Dedifferentiated amniotic fluid mesenchymal stem cell (primary cell): ENCODE measurements around the gene FKTN.

Experiments used
- DNase-seq: peaks from one replicate; pipeline ENCODE4 v3.0.0-alpha.2; 2016; ENCODE audit errors: extremely low spot score

The FKTN gene

DNA sequence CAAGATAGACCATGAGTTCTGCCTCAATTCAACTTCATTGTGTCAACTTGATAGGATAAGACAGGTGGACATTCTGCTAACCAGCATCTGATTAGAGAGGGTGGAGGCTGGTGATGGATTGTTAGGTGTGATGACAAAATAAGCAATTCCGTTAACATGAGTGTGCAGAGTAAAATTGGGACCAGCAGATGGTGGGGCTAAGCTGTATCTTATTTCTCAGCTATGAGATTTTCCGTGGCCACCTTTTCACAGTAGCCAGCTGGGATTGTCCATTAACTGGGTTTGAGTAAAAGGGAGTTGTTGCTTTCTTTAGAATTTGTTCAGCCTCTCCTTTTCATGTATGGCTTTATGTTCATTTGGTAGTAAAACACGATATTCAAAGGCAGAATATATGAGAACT is 75.5 kb downstream of the FKTN start:
- DNase-seq = no peak

DNA sequence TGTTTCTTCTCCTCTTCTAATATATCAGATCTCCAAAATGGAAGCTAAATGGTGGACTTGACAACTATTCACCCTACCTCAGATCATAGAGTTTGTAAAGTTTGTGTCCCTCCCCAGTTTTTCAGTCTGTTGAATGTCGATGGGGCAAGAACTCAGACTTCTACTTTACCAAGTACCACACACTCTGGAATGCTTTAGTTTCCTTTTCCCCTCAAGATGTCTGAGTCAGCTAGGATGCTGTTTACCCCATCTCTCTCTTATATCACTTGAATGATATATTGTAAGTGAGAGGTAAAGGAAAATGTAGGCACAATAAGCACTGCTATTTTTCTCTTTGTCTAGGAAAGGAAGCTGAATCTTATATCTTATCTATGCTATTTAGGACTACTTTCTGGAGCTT is 78.4 kb downstream of the FKTN start:
- no peak for DNase-seq

DNA sequence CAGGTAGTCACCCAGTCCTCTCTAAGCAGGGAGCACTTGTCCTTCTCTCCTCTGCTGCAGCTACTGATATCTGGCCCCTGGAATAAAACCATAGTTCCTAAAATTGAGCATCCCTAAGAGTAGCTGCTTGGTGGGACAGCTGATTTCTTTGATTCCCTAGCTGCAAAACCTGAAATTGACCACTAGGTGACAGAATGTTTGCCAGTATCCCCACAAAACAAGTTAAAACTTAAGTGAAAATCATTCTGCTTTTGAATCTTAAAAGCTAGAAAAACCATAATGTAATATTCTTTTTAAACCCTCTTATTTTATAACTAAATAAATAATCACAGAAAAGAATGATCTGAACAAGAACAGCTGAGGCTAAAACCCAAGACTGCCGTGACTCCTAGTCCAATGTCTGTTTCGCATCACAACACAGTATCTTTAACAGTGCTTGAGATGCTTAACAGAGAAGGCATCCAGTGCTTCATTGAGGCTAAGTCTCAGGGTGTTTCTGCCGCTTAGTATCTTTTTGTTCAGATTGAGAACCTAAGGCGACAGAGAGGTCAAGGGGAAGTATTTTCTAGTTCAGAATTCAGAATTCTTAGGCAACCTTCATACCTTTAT is 80.0 kb downstream of the FKTN start:
- no peak for DNase-seq

DNA sequence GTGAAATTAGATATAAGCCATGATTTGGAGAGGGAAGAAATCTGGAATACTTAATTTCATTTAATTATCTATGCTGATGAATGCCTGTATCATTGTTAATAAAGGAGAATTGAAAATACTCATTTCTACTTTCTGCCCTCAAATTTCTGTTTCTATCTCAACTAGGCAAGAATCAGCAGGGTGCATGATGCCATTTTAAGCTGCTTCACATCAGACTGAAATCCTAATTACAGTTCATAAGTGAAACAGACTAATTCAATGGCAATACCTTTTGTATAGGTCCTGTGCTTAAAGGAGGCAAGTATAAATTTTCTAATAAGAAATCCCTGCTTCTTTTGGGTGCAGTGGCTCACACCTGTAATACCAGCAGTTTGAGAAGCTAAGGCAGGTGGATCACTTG is 82.0 kb downstream of the FKTN start:
- DNase-seq = no peak

DNA sequence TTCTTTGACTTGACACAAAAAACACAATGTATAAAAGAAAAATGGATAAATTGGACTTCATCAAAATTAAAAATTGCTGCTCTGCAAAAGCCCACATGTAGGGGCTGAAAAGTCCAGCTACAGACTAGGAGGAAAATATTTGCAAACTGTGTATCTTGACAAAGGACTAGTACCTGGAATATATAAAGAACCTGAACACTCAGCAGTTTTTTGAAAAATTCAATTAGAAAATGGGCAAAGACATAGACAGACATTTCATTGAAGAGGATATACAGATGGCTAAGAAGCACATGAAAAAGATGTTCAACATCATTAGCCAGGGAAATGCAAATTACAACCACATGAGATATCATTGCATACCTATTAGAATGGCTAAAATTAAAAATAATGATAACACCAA is 85.9 kb downstream of the FKTN start:
- no peak for DNase-seq

DNA sequence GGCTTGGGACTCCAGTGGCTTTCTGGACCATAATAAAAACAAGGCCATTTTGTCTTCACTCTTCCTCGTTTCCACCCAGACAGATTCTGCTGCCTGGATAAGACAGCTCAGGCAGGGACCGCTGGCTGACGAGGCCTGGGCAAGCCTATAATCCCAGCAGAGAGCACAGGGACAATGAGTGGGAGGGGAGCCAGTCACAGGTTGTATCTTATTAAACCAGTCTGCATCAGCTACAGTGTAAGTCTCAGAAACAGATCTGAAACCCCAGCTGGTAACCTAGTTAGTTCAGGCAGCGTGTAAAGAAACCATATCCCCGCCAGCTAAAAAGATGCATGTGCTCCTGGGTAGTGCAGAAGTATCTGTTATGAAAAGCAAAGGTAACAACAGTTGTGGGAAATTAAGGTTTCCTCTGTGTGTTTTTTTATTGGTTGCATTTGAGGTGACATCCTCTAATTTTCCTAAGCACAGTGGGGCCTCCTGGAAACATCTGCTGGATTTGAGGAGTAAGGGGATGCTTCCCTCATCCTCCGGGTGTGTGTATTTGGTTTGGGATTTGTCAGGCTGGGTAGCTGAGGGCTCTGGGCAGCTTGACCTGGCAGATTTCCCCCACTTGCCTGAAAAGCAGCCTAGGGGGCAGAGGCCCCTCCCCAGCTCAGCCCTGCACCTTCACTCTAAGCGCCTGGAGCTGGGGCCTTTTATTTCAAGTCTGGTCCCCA is 89.1 kb downstream of the FKTN start:
- DNase-seq = no peak

DNA sequence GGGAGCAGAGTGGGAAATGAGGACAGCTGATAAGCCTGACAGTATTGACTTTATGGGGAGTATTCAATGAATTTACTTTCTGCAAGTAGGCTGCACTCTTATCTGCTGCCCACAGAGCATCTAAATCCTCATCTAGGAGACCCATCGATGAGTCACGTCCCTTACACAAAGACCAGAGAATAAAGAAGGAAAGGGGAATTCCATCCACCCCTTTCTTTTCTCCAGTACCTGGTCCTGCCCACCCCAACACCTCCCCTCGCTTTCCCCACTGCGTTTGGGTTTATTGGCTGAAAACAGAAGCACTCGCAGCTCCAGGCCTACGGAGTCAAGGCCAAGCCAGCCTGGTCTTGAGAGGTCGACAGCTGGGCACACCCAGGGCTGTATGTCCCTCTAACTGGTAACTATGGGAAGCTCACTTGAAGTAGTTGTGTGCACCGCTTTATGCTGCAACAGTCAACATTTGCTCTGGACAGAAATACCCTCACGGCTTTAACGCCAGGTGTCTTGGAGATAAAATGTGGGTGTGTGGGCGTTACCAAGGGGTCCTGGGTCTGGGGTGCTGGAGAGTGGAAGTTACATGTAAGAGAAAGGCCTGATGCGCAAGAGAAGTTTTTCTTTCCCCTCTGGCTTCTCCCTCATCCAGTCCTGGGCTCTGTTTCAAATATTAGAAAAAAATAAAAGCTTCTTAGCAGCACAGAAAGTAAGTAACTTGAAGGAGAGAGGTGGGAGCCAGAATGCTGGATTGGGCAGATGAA is 89.8 kb downstream of the FKTN start:
- no peak for DNase-seq

DNA sequence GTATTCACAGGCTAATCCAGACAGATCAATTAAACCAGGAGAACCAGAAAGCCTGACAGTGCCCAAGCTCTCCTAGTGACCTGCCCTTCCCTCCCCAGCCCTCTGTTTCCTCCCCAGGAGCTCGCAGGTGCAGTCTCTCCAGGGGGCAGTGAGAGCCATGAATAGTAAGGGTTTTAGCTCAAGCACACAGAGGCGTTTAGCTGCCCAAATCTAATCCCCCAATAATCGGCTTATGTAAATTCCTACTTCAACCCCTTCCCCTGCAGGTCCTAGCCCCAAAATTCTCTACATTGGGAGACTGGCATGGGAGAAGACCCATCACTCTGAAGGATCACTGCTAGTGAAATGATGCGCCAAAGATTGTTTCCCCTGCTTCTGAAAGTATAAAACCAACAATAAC is 93.9 kb downstream of the FKTN start:
- DNase-seq = no peak

DNA sequence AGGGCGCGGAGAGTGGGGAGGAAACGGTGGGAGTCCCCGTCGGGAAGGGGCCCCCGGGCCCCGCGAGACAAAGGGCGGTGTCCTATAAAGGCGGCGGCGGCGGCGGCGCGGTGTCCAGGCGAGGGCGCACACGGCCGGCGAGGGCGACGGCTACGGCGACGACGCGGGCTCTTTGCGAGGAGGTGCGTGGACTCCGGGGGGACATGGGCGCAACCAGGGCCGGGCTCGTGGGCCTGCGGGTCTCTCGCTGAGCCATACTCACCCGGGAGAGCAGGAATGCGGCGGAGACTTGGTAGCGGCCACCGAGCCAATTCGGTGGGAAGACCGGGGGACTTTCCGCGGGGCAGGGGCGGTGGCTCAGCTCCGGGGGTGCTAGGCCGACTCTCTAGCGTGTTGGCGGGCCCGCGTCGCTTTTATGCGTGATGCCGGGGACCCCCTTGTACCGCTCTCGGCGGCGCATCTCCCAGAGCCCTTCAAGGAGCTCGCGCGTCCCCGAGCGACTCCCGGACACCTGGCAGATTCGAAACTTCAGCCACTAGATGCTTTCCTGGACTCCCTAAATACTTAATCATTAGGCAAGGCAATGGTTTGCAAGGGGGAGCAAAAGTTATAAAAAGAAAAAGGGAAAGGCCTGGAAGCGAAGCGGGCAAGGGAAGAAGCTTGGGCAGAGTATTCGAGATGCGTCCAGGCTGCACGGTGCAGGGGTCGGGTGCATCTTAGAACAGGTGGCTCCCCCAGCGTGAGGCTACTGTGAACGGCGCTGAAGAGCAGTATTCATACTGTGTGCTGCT is 98.4 kb downstream of the FKTN start:
- DNase-seq = no peak

DNA sequence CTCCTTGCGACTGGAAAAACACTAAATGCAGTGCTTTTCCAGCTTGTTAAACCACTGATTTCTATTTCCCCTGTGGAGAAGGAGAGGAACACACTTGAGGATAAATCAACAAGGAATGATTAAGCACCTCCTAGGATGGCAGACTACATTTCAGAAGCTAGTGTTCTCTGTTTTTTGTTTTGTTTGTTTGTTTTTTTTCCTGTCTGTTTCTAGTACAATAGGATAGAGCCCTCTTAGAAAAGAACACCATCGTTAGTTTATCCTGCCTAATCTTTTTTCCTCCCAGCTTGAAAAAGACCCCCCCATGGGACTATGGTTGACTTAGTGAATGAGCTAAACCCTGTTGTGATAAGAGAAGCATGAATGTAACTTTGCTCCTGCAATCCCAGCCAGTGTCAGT is 100.4 kb downstream of the FKTN start:
- no peak for DNase-seq

DNA sequence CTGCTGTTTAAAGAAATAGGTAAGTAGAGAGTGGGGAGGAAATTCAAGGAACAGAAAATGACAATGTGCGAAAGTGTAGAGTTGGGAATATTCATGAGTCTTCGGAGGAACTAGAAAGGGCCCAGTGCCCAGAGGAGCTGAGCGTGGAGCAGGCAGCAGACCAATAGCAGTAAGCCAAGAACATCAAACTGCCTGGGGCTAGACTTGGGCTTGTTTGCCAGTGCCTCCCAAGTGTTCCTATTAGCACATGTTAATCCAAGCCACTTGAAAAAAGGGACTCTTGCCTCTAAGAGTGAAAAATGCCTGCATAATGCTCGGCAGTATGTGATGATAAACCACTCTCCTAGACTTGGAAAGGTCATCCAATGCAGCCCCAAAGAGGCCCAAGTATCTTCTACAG is 103.1 kb downstream of the FKTN start:
- no peak for DNase-seq

DNA sequence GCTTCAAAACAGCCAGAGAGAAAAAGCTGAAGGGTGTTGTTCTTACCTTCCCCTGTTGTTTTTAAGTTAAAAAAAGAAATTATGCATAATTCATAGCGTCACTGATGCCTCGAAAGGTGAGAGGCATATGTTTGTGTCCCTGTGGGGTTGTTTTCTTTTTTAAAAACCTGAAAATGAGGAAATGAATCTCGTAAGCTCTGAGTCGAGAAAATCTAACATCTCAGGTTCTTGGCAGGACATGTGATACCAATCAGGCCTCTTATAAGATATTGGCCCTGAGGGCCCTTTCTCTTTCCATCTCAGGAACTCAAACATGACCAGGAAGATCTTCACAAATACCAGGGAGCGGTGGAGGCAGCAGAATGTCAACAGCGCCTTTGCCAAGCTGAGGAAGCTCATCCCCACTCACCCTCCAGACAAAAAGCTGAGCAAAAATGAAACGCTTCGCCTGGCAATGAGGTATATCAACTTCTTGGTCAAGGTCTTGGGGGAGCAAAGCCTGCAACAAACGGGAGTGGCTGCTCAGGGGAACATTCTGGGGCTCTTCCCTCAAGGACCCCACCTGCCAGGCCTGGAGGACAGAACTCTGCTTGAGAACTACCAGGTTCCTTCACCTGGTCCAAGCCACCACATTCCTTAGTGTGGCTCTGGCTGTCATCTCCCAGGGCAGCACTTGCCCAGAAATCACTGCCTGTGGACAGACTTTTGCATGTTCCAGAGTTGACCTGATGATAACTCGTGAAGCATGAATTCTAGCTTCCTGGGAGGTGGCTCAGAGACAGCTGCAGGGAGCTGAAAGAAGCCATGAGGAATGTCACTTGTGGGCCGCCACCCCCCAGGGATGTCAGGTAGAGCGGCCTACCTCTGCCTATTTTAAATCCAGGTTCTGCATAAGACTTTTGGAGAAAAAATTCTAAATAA is 104.5 kb downstream of the FKTN start, which contains the start of gene TAL2:
Gene TAL2, plus strand, starts transcription at position 274 of the 921 bp plus-strand sequence. Its CDS starts 40 bp downstream, at position 314.
- no peak for DNase-seq

DNA sequence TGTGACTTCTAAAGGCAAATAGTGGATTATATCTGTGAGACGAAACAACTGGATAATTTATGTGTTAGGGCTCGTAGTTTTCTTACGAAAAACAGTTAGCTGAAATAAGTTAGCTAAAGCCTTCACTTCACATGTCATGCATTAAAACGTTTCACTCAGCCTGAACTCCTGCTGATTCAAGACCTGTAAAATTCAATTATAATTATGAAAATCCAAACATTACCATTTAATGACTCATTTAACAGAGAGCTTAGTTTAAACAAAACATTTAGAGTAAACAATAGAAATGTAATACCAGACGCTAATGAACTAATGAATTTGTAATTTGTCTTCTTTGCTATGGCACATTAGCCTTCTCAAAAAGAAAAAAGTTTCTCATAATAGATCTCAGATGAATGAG is 106.0 kb downstream of the FKTN start:
- no peak for DNase-seq

DNA sequence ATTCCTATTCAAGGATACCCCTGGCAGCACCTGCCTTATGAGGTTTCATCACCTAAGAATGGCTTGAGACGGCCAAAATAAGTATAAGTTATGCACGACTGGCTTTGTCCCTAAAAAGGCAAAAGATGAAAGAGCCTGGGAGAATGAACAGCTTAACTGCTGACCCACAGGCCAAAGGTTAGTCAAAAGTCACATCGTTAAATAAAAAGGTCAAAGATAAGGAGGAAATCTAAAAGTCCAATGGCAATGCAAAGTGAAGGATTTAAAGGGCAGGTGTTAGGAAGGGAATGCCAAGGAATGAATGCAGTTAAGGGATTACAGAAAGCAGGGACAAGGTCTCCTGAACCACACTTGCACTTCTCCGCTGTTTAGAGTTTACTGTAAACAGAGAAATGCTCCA is 109.9 kb downstream of the FKTN start:
- no peak for DNase-seq

DNA sequence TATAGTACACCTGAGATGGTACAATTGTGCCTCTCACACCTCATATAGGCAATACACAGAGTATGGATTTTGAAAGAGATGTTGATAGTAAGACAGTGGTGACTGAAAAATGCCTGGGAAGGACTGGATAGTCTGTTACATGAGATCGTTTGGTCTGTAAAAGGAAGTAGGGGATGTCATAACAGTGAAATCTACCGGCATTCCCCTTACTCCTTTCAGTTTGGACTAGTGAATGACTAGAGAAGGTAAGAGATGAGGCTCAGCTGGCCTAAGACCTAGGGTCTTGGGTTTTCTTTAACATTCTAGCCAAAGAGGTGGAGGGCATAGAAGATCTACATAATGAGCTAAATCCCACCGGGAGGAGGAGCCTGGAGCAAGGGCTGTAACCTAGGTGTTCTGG is 112.4 kb downstream of the FKTN start:
- DNase-seq = no peak

DNA sequence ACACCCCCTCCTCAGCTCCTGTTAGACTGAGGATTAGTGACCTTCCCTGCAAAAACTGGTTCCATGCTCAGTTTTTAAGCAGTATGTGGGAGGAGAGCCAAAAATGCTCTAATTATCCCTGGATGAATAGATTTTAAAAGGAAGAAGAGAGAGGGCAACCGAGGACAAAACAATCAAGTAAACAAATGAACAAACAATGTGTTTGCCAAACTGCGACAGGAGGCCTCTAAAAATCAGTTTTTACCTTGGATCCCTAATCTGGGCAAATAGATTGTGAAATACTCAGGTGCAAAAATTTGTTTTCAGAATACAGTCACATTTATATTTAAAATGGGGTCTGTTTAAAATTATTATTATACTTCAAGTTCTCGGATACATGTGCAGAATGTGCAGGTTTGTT is 112.8 kb downstream of the FKTN start:
- DNase-seq = no peak

DNA sequence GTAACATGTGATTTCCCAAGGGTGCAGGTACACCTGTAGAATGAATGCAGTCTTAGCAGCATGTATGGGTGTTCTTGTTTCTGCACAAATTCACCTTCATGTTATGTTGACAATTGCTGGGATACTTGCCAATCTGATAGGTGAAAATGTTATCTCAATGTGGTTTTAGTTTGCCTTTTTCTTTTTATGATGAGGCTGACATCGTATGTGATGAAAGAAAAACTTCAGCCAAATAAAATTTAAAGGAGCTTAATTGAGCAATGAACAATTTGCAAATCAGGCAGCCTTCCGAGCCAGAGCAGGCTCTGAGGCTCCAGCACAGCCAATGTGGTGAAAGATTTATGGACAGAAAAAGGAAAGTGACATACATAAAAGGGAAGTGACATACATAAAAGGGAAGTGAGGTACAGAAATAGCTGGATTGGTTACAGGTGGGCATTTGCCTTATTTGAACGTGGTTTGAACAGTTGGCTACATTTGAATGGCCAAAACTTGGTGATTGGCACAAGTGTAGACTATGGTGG is 114.8 kb downstream of the FKTN start:
- DNase-seq = no peak

DNA sequence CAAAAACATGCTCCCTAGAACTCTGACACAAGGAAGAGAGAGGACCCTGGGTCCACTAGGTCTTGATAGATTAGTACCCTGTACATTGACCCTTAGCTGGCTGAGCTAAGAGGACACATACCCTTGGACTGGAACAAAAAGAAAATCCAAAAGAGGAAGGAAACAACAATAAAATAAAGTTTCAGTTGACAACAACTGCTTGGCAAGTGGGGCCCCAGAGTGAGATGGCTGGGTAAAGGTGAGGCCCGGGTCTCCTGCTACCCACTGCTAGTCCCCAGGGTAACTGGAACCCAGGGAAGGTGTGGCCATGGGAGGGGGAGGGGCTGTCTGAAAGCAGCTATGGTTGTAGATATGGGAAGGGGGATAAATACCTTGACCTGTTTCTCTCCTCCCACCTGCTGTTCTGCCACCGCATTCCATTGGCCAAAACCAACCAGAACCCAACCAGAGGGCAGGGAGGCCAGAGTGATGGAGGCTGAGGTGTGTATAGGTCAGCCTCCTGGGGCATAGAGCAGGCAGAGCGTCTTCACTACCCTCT is 116.0 kb downstream of the FKTN start:
- no peak for DNase-seq

DNA sequence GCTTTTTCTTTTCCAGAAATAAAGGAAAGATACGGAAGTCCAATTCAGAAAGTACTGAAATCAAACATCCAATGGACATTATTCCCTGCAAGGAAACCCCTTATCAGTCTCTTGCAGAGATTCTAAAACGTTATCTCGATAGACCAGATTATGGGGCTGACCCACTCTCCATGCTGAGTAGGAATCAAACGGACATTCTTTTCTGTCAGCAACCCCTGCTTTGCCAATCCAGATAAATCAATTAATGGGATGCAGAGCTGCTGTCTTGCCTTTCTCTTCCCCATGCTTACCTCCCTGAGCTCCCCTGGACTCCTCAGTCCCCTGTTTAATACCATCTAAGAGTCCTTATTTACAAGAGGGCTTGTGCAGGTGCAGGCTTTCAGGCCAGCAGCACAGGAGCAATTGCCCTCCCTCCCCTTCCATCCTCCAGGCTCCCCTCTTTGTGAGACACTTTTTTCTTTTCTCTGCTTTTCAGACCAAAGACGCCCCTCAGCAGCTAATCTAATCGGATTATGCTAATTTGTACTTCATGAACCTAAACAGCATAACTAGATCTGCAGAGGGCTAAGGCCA is 118.5 kb downstream of the FKTN start:
- DNase-seq = no peak

DNA sequence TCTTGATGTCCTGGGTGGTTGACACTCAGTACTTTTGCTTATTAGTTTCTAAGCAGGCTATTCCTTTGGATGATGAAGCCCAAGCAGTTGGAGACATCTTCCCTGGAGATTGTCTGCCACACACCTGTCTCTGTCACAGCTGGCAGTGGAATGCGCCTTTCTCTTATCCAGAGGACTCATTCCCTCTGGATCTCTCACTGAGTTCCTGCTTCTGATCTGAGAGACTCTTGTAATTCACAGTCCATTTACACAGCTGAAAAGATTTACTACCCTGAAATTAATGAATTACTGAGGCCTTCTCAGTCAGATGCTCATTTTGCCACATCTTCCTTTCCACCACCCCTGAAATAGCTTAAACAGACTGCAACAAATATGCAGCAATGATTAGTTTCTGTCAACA is 120.2 kb downstream of the FKTN start:
- no peak for DNase-seq
